ENCODE results near the gene KIF5C.

Gene KIF5C

GRCh38 chr2:148993351-148993750 lies 118.3 kb downstream of the KIF5C start:
- DNase-seq (ENCODE audit: low read depth), result no peak

- no peak for DNase-seq (ENCODE audit: low read depth)
These were observed 119.3 kb downstream of the KIF5C start for GRCh38 chr2:148994341-148994740.

DNA sequence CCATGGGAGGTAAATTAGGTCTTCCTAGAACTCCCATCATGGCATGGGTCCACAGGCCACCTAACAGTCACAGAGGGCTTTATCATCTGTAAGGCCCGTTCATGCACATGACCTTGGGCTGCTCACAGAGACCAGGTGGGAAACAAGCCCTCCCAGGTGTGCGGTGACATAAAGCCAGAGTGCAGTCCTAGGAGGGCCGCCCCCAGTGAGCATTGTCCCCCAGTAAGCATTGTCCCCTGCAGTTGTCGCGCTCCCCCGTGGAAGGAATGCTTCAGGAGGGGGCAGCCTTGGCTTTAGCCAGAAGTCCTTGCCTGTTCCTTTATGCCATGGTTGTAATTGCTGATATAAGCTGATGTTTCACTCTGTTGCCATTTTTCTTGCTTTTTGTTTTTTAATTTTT lies 121.8 kb downstream of the KIF5C start:
- DNase-seq (ENCODE audit: low read depth), result no peak

DNA sequence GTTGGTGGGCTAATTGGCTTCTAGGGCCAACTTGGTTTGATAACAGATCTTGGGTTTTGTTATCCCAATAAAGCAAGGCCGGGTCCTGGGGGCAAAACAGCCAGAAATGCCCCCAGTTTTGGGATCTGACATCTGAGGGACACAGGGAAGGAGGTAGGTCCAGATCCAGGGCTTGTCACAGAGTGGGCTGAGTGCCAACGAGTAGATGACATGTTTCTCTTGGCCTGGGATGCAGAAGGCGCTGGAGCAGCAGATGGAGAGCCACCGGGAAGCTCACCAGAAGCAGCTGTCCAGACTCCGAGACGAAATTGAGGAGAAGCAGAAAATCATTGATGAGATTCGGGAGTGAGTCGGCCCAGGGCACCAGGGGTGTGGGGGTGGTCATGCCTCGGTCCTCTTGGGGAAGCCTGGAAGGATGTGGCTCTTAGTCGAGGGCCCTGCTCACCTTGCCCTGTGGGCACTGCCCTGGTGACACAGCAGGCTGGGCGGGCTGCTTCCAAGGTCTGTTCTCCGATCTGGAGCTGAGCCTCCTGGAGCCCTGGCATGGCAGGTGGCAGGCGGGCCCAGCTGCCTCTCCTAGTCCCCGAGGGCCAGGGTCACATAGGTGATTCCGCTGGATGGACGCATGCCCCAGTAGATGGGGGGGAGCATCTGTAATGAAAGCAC lies 123.3 kb downstream of the KIF5C start:
- no peak for DNase-seq (ENCODE audit: low read depth)

DNA sequence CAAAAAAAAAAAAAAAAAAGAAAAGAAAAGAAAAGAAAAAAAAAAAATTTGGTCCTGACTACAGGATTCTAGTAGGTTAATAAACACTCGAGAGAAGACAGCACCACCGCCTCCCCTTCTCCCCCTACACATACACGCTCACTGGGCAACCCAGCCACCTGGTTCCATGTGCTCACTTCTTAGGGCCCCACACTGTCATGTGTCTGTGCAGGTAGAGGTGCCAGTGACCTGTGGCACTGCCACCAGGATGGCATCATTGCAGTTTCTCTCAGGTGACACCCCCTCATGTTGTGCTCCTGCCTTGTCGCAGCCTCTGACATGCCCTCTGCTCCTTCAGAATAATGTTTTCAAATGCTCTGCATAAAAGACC lies 123.8 kb downstream of the KIF5C start:
- no peak for DNase-seq (ENCODE audit: low read depth)

GRCh38 chr2:148999451-148999921 lies 124.5 kb downstream of the KIF5C start:
- DNase-seq (ENCODE audit: low read depth), result no peak

DNA sequence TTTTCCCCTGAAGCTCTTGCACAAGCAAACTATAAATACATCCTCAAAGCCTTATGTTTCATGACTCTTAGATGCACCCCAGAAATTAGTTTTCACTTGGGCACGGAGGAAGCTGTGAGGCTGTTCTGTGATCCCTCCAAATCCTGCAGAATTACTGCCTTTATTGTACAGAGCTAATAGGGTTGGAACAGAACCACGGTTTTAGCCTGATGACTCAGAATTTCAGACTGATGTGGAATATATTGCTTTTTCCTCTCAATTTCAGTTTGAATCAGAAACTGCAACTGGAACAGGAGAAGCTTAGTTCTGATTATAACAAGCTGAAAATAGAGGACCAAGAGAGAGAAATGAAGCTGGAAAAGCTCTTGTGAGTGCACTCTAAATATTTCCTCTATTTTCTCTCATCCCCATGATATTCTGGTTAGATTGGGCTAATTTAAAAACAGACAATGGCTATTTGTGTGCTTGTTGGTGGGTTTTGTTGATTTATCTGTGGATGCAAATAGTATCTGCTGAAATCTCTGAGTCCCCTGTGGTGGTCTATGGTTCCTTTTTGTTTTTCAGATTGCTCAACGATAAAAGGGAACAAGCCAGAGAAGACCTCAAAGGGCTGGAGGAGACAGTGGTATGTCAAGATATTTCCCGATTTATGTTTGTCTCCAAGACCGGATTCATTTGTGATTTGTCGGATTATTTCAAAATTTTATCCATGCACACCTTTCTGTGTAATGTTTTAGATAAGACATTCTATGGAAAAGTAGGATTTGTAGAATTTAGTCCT lies 125.3 kb downstream of the KIF5C start:
- DNase-seq (ENCODE audit: low read depth), result no peak

DNA sequence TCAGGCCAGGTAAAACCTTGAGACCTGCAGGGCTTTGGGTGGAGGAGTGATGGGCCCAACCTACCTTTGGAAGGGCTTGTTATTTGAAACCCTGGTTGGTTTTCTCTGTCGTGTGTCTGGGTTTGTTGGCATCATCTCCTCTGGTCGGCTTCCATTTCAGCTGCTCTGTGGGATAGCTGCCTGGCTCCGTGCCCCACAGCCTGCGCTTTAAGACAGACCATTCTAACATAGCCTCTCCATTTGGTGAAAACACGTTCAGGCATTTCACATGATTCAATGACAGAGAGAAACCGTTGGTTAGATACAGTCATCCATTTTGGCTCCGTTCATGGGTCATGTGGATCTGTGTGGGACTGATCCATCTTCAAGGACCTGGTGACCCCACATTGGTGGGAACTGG lies 126.5 kb downstream of the KIF5C start:
- no peak for DNase-seq (ENCODE audit: low read depth)

GRCh38 chr2:149002378-149002890 lies 127.4 kb downstream of the KIF5C start:
- no peak for DNase-seq (ENCODE audit: low read depth)

DNA sequence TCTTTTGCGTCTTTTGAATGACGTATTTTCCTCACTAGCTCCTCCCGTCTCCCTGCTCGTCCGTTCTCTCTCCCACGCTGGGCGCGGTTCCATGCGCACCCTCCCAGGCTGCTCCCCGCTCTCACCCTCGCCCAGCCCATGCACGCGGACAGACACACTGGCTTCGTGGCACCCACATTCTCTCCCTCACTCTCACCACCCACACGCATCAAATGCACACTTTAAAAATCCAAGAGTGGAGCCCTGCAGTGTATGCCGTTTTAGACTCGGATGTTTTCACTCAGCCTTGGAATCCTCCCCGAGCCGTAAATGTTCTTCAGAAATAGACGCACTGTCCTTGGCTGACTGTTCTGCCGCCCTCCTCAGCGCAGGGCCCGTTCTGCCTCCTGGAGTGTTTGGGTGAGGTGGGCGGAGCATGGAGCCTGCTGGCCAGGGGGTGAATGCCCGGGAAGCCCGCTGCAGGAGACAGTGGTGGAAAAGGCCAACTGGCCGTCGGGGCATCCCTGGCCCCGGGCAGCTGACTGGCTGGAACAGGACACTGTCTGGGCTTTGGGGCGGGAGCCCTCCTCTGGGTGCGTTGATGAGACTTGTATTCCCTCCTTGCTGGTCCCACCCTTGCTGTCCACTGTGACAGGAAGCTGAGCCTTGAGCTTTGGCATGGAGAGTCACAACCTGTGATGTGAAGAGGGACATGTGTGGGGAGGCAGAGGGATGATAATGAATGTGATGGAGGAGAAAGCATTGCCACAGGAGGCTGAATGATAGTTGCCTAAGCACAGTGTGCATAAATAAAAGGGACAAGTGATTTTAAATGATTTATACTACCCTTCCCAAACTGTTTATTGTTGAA lies 128.1 kb downstream of the KIF5C start:
- DNase-seq (ENCODE audit: low read depth), result no peak

DNA sequence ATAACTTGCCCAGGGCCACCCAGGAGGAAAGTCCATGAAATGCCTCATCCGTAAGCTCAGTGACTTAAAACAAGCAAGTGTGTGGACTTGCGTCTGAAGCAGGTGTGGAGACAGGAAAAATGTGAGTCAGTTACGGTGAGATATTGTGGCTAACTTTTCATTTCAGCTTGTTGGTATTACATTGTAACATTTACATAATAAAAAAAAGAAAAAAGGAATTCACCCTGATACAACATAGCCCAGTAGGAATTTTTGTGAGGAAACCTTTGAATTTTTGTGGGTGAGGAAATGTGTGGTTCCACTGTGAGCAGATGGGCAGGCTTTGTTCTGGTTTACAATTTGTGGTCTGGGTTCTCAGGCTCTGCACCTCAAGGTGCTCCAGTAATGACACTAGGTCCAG lies 129.8 kb downstream of the KIF5C start:
- peak; percentile 27 for DNase-seq (ENCODE audit: low read depth)

GRCh38 chr2:149005471-149006077 lies 130.5 kb downstream of the KIF5C start:
- no peak for DNase-seq (ENCODE audit: low read depth)

- no peak for DNase-seq (ENCODE audit: low read depth)
These were observed 132.0 kb downstream of the KIF5C start for GRCh38 chr2:149006883-149007543.

- no peak for DNase-seq (ENCODE audit: low read depth)
These were observed 133.4 kb downstream of the KIF5C start for GRCh38 chr2:149008381-149008780.

DNA sequence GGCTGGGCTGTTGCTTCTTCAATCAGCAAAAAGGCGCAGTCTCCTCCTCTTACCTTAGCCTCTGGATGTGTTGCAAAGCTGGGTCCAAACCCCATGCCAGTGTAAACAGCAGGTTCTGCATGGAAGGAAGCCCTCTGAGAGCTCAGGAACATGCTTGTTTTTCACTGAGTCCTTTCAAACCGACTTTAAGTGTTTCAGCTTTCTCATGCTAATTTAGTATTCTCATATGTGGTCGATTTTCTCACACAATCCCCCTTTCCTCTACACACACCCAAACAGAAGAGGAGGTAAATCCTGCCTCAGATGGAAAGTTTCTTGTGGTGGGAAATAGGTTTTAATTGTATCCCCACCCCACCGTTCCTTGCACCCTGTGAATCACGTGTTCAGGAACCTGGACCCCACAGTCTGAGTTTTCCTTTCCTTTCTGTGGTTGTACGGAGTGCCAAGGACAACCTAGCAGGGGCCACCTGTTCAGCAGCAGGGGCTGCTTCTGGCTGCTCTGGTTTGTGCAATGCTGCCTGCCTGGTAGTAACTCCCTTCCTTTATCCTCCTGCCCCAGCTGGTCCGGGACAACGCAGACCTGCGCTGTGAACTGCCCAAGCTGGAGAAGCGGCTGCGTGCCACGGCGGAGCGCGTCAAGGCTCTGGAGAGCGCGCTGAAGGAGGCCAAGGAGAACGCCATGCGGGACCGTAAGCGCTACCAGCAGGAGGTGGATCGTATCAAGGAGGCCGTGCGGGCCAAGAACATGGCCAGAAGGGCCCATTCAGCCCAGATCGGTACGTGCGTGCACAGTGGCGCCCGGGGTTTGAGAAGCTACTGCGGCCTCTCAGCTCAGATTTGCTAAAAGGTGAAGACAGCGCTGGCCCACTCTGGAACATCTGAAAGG lies 134.8 kb downstream of the KIF5C start:
- no peak for DNase-seq (ENCODE audit: low read depth)

DNA sequence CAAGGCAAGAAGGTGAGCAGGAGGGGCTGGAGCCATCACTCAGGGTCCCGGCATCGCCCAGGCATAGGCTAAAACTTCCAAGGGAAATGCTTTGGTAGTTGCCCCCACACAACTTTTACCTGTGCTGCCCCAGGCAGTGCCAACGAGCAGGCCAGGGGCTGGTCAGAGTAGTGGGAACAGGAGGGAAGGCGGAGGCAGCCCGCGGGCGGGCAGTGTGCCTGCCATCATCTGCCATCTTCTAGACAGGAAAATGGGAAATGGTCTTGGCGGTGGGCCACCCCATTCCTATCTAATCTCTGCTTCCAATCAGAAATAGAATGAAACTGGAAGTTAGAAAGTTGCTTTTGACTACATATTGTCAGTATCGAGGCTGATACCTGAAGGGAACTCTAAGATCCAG lies 137.5 kb downstream of the KIF5C start:
- DNase-seq (ENCODE audit: low read depth), result no peak

DNA sequence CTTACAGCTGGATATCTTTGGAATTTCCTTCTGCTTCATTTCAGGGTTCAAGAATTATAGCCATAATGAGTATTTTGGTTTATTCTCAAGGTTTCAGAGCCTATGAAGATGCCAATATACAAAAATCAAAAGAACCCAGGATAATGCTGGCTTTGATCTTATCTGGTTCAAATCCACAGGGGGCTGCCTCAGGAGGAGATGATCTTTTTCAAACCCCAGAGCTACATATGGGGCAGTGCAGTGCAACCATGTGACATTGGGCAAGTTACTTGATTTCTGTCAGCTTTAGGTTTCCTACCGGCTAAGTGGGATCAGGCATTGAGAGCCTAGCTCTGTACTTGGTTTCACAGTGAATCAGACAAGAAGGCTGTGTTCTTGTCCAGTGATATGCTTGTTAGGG lies 140.5 kb downstream of the KIF5C start:
- no peak for DNase-seq (ENCODE audit: low read depth)

- DNase-seq (ENCODE audit: low read depth), result no peak
These were observed 141.0 kb downstream of the KIF5C start for GRCh38 chr2:149015926-149016563.

- peak; percentile 56 for DNase-seq (ENCODE audit: low read depth)
These were observed 142.3 kb downstream of the KIF5C start for GRCh38 chr2:149017116-149017985.

Data from non-pigmented ciliary epithelial cell (primary cell).